T-helper 1 cell (primary cell): ENCODE data around the gene SCP2.

Source experiments
- DNase-seq, 5 donors: peaks; one replicate each; pipeline ENCODE4 v3.0.0-alpha.2; 2012 to 2020
- total RNA-seq, 4 donors: gene quantifications; one replicate each; lab custom pipeline; 2026; lab: John Stamatoyannopoulos, UW

SCP2 gene, protein sequence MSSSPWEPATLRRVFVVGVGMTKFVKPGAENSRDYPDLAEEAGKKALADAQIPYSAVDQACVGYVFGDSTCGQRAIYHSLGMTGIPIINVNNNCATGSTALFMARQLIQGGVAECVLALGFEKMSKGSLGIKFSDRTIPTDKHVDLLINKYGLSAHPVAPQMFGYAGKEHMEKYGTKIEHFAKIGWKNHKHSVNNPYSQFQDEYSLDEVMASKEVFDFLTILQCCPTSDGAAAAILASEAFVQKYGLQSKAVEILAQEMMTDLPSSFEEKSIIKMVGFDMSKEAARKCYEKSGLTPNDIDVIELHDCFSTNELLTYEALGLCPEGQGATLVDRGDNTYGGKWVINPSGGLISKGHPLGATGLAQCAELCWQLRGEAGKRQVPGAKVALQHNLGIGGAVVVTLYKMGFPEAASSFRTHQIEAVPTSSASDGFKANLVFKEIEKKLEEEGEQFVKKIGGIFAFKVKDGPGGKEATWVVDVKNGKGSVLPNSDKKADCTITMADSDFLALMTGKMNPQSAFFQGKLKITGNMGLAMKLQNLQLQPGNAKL
- total RNA-seq = 34.5 to 56.3 (median 43.4) reads per million in 4 donors

DNA sequence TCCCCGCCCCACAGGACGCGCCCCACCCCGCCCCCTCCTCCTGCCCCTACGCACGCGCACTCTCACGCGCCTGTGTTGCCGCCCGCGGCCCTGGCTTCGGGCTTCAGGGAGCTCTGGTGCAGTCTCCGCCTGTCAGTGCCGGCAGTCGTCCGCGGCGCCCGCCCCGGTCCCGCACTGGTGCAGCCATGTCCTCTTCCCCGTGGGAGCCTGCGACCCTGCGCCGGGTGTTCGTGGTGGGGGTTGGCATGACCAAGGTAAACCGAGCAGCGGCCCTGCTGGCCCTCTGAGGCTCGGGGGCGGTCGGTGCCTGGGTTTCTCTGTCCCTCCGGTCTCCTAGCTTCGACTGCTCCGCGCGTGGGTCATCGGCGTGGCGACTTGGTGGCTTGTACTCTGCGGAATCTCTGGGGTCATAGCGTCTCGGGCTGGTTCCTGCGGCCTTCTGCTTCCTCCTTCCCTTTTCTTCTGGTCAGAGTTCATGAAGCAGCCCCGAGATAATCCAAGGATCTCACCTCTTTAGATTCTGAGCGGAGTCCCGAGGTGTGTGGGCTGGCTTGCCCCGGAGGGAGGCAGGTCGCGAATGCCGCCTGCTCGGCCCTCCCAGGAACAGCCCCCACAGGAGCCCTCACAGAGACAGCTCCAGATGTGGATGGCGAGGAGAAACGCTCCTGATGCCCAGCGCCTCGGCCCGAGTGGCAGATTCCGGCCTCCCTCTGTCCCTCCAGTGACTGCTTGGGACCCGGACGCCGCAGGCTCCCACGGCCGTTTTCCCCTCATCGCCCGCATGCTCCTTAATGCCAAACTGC is at the start of gene SCP2:
TSS of gene SCP2 (plus strand) at position 65 of the 803 bp plus-strand sequence. CDS start at position 186, 121 bp downstream.
- peak; percentile 54 to 78 (median 72) for DNase-seq

DNA sequence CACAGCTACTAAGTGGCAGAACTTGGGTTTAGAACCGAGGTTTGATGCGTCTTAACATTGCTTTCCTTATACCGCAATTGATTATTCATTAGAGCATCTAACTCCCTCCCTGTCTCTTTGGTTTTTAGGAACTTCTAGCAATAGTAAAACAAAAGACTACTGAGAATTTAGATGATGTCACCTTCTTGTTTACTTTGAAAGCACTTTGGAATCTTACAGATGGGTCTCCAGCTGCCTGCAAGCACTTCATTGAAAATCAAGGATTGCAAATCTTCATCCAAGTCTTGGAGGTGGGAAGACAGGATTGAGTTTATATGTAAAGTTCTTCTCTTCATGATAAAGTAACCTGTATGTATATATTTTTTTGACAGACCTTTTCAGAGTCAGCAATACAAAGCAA is 49.5 kb upstream of the SCP2 start:
- DNase-seq = no peak

DNA sequence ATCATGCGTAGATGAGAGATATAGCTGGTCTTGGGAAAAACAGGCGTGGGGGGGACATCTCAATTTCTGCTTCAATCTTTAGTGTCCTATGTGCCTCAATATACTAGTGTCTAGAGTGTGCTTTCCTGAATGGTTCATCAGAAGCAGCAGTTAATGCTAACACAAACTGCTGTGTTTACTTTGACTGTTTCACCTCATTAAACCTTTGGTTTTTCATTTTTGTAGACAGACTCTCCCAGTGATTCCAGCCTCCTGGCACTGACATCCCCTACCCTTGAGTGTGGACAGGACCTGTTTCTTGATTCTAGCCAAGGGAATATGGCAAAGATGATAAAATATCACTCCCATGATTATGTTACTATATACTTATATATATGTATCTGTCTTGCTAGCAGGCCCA is 46.9 kb upstream of the SCP2 start:
- no peak for DNase-seq

DNA sequence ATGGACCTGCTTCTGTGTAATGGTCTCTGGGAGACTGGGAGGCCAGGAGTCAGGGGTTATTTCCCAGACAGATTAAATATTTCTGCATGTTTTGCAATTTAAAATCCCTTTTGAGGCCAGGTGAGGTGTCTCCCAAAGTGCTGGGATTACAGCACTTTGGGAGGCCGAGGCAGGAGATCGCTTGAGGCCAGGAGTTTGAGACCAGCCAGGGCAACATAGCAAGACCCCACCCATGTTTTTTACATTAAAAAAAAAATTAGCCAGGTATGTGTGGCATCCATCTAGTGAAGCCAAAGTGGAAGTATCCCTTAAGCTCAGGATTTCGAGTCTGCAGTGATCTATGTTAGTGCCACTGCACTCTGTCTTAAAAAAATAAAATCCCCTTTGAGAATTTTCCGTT is 39.6 kb upstream of the SCP2 start:
- no peak for DNase-seq

DNA sequence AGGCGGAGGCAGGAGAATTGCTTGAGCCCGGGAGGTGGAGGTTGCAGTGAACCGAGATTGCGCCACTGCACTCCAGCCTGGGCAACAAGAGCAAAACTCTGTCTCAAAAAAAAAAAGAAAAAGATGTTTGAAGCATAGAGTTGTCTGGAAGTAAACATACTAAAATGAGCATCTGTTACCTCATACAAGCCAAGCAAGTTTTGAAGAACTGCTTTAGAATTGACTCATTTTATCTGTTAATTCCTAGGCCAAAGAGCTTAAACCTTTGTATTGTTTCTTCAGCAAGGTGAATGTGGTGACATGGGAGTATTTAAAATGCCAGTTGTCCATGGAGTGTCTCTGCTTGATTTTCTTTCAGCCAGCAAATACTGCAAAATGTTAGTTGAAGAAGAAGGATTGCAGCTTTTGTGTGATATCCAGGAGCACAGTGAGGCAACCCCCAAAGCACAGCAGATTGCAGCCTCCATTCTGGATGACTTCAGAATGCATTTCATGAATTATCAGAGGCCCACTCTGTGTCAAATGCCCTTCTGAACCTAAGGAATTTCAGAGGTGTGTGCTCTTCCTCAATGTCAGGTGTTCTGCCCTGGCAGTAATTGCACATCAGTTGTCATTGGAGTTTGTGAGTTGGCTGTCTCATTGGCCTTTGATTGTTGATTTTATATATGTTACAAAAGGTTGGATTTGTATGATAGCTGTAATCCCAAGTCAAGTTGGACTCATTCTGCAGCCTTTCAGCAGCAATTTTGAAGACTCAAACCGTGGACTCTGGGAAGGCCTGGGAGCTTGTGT is 34.5 kb upstream of the SCP2 start:
- DNase-seq = no peak

DNA sequence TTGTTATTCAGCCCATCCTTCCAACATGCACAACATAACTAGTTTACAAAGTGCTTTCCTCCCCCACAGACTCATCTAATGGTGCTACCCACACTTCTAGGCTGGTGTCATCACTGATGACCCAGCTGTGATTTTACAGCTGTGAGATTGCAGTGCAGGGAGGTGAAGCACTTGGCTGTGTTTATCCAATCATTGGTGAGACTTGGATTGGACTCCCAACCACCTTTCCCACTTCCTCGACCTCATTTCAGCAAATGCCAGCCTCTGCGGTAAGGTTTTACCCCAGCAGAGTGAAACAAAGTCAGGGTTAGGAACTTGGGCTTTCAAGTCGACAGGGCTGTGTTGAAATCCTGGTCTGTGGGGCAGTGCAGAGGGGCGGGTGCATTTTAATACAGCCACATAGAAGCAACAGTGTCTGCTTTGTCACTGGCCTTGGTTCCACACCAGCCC is 27.6 kb upstream of the SCP2 start:
- no peak for DNase-seq

DNA sequence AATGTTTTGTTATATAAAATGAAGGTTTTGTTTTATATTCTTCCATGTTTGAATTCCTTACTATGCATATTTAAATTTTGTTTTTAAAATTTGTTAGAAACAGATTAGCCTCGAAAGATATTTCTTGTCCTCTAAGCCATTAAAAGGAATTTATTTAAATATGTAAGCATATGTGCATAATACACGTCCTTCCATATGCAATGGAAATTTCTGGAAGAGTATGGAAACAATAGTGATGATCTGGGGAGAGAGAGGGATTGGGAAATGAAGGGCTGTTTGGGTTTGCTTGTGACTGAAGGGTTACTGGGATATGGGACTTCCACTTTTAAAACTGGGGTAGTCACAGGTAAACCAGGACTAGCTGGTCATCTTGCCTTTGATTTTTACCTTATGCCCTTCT is 26.7 kb upstream of the SCP2 start:
- no peak for DNase-seq

DNA sequence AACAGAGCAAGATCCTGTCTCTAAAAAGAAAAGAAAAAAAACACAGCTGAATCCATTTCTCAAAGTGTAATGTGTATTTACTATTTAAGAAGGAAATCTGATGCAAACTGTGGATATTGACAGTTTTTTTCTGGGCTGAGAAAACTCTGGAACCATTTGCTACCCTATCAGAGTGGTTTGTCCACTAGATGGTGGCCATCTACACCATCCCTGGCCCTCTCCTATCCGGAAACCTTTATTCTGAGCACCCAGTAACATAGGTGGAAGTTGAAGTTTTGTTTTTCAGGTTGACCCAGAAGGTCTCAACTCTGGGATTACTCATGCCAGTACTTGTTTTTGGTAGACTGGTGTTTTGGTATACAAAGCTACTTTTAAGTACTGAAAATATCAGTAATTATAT is 25.7 kb upstream of the SCP2 start:
- no peak for DNase-seq

DNA sequence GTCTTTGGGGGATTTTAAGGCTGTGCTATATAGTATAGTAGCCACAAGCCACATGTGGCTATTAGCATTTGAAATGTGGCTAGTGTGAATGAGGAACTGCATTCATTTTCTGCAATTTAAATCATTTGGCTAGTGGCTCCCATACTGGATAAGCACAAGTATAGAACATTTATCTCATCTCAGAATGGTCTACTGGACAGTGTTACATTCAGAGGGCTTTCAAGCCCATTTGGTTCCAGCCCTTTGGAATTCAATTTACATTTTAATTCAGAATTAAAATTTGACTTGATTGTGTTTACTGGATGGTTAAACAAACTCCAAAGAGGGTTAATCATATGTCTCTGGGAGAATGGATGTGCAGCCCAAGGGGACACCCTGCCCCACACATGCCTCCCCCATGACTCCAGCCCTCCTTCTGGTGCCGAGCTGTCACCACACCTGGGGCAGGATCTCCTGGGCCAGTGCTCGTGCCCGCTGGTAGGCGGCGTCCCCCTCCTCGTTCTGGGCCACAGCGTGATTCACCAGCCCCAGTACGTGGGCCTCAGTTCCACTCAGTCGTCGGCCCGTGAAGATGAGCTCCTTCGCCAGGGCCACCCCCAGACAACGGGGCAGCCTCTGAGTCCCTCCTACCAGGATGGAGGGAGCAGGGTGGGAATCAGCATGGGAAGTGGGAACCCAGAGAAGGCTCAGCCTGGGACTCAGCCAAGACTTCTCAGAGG is 22.7 kb upstream of the SCP2 start:
- no peak for DNase-seq

DNA sequence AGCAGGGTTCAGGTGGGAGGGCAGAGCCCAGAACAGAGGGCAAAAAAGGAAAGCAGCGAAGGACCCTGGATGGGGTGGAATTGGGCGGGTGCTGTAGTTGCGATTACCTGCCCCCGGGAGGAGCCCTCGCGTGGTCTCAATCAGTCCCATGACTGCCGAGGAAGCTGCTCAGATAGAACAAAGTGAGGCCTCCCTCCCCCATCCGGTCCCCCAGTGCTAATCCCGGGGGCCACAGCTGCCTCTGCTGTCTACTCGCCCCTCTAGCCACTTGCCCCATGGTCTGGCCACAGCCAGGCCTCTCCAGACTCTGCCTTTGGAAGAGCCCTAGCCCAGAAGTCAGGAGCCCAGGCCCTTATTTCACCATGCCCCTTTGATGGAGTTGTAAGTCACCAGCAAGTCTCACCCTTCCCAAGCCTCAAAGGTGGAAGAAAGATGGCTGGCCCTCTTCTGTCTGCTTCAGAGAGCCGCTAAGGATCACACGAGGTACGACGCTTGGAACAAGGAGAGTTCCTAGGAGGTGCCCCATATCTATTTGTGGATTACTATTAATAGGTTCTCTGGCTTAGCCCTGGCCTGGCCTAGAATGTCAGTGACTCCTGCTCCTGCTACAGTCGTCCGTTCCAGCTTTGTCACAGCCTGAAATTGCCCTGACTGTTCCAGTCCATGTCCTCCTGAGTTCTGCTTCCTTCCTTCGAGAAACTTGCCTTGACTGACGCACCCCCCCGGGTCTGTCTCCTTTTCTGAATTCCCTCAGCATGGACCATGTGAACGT is 22.0 kb upstream of the SCP2 start:
- DNase-seq = peak in 2 of 5 donors; percentile 17 to 23

DNA sequence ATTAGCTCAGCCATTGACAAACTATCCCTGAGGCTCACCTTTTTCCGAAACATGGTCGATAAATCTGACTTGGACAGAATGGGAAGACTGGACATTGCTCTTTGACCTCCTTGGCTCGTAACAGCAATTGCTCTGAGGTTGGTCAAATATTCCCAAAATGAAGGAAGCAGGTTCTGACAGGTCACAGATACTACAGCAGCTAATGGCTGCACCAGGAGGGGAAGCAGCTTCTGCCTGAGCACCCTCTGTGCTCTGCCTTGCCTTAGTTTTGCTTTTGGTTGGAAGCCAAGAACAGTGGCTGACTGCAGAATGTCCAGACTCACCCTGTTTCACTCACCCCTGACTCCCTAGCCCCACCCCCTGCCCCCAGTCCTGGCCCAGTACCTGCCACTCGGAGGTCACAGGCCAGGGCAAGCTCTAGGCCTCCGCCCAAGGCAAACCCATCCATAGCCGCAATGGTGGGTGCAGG is 20.9 kb upstream of the SCP2 start:
- DNase-seq = no peak

DNA sequence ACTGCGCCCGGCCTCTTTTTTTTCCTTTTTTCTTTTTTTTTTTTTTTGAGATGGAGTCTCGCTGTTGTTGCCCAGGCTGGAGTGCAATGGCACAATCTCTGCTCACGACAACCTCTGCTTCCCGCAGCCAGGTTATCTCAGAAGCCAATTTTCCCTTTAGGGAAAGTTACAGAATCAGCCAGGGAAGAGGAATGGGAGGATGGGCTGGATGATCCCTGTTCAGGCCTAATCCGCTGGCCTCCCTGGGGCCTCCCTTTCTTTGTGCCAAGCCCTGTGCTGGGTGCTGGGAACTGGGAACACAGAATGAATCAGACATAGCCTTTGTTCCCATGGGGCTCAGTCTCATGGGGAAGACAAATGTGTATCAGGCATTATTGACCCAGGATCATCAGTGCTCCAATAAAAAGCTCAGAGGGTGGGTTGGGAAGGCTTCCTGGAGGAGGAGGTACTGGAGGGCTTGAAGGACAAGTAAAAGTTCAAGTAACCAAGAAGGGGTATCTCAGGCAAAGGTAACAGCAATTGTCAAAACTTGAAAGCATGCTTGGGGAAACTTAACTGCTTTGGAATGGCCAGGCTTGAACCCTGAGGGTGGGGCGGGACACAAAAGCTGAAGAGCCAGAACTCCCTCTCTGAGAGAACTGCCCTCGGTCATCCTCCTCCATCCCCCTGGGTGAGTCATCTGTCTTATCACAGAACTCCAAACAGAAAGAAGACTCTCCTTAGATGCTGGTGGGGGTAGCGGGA is 19.8 kb upstream of the SCP2 start:
- DNase-seq = no peak

DNA sequence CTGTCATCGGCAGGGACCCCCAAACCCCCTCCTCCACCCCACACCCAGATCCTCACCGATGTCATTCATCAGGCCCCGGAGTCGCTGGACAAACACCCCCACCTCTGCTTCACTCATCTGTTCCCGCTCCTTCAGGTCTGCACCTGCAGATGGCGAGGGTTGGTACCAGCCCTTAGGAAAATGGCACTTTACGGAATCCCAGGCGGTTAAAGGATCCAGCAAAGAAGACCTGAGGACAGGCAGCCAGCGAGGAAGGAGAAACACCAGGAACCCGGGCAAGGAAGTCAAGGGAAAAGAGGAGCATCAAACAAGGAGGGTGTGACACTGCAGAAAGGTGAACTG is 19.3 kb upstream of the SCP2 start:
- DNase-seq = no peak

DNA sequence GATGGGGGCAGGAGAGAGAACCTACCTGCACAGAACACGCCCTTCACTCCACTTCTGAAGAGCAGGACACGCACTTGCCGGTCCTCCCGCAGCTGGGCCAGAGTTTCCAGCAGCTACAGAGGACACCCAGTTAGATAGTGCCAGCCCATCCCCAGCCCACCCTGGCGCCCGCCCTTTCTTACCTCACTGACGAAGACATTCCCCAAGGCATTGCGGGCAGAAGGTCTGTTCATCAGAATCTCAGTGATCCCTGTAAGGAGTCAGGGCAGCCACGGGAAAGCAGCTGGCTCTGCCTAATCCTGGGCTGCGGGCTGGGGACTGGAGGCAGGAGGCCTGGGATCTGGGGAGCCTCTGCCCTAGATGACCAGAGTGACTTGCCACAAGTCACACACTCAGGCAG is 15.5 kb upstream of the SCP2 start:
- DNase-seq = no peak

DNA sequence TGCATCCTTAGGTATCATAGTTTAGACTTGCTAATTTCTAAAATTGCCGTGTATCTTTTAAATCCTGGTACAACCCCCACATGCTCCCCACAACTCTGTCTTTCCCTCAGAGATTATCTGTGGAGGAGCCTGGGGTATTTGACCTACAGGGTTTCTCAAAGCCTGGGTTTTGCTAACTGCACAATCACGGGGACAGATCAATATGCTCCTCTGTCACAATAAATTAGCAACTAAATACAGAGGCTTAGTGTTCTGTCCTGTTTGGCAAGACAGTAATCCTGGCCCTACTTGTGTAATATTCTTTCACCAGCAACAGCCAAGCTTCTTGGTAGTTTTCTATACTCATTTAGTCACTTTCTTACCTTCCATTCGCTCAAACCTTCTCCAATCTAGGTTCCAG is 14.1 kb upstream of the SCP2 start:
- no peak for DNase-seq

DNA sequence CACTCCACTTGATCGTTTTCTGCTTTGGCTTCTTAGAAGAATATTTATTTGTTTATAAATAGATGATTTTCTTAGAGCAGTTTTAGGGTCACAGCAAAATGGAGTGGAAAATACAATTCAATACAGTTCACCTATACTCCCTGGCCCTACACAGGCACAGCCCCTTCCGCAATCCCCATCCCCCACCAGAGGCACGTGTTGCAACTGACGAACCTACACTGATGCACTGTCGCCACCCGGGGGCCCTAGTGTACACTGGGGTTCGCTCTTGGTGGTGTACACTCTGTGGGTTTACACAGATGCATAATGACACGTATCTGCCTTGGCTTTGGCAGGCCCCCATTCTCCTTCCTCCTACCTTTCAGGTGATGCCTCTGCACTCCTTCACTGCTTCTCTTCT is 13.5 kb upstream of the SCP2 start:
- DNase-seq = no peak

DNA sequence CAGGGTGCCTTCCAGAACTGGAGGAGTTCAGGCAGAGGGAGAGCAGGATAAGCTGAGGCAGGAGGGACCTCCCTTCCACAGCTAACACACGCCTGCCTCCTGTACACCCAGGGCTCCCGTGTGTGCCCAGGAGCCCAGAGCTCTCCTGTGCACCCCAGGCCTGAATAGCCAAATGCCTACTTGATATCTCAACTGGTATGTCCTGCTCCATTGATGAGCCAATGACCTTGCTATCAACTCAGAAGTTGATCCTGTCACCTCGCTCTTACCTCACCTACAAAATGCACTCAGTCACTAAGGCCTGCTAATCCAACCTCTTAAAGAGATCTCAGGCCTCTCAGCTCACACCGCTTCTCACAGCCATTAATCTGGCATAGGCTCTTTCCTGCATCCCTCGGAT is 12.6 kb upstream of the SCP2 start:
- DNase-seq = no peak

DNA sequence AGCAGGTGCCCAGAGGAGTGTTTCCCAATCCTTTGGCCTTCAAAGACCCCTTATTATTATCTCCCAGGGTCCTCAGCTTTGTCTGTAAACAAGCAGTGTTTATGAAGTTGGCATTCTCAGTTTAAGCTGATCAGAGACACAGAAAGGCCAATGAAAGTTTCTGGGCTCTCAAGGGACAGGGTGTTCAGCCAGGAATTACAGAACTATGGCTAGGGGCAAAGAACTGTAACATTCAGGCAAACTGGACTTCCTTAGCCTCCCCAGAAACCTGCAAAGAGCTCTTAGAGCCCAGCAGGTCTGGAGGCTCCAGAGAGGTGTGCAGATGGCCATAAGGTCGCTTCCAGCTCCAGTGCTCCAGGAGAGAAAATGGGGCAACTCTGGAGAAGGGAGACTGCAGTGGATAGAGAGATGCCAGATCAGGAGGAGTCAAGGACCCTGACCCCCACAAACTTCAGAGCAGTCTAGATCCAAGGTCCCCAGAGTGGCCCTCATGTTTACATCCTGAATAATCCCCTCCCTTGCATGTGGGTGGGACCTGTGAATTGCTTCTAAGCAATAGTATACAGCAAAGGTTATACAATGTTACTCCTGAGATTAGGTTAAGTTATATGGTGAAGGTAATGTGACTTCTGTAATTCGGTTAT is 11.7 kb upstream of the SCP2 start:
- no peak for DNase-seq

DNA sequence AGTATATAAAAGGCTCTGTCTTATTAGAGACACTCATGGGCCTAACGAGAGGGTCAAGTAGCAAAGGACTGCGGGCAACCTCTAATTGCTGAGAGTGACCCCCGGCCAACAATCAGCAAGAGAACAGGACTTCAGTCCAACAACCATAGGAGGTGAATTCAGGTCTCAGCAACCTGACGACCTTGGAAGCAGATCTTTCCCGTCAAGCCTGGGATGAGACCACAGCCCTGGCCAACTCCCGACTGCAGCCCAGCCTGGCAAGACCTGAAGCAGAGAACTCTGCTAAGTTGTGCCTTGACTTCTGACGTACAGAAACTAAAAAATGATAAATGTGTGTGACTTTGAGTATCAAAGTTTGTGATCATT is 11.2 kb upstream of the SCP2 start:
- DNase-seq = no peak
